GM12878 (cell line): Measurements from ENCODE around the gene MUTYH.
A peak's percentile ranks its signal among the peaks of the same experiment; 100 is the strongest.

ENCODE experiments used
- EZH2 ChIP-seq: IDR thresholded peaks from 2 replicates; pipeline ENCODE4 v1.6.1; 2012; ENCODE audit warnings: low read depth, mild to moderate bottlenecking, control low read depth, inconsistent platforms, low read length, borderline replicate concordance; ENCODE audit not compliant: control insufficient read depth
- TF ChIP-seq, protein P1 (sequence below), 3 experiments: IDR thresholded peaks in 2 of 3; conservative IDR thresholded peaks in 1 of 3; 2 replicates each; pipeline ENCODE4 v1.5.1; 2011; ENCODE audit warnings: low read depth in 3 of 3, low read length in 3 of 3, mild to moderate bottlenecking in 3 of 3, control low read depth in 2 of 3, moderate library complexity in 2 of 3, inconsistent platforms in 1 of 3, mixed read lengths in 1 of 3; ENCODE audit not compliant: control insufficient read depth in 2 of 3, insufficient read depth in 1 of 3; ENCODE audit errors: extremely low read depth in 1 of 3

DNA sequence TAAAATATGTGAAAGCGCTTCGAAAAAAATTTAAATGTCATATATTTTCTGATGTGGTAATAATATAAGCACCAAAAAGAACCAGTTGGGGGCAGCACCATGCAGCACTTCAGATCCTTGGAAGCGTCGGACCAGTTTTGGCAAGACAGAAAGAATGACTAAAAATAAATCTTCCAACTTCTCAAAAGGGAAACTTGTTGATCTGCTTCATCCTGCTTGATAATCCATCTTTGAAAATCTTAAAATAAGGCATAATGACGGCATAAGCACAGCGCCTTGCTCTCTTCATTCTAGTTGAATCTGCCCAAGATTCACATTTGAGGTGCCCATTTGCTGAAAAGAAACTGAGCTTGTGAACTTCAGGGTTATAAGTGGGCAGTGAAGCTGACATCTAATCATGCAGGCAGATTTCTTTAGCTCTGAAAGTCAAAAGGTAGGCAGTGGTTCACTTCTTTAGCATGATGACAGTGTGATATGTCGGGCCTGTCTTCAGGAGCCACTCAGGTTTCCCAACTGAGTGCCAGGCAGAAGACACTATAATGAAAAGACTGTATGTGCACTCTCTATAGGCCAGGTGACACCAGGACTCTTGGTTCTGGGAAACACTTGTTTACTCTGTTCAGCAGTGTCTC, 19.8 kb upstream of the MUTYH start:
- no peak for TF ChIP-seq EZH2
- TF ChIP-seq, protein P1, sequence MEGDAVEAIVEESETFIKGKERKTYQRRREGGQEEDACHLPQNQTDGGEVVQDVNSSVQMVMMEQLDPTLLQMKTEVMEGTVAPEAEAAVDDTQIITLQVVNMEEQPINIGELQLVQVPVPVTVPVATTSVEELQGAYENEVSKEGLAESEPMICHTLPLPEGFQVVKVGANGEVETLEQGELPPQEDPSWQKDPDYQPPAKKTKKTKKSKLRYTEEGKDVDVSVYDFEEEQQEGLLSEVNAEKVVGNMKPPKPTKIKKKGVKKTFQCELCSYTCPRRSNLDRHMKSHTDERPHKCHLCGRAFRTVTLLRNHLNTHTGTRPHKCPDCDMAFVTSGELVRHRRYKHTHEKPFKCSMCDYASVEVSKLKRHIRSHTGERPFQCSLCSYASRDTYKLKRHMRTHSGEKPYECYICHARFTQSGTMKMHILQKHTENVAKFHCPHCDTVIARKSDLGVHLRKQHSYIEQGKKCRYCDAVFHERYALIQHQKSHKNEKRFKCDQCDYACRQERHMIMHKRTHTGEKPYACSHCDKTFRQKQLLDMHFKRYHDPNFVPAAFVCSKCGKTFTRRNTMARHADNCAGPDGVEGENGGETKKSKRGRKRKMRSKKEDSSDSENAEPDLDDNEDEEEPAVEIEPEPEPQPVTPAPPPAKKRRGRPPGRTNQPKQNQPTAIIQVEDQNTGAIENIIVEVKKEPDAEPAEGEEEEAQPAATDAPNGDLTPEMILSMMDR (IDR thresholded peaks at IDR 0.05 in 2 of 3, conservative IDR thresholded peaks at IDR 0.05 in 1 of 3; ENCODE audit: control insufficient read depth in 2 of 3, extremely low read depth in 1 of 3, insufficient read depth in 1 of 3, low read depth in 3 of 3, low read length in 3 of 3) = peak; percentile 49 to 78 (median 59); a peak in 5 of 6 replicates
